HG03045 (cell line): ENCODE measurements around the gene TAGLN2.

Source experiments
- ATAC-seq: cut with Tn5 transposase; IDR thresholded peaks from one replicate; pipeline ENCODE4 v1.9.1; 2021; ENCODE audit warnings: mild to moderate bottlenecking, moderate library complexity; ENCODE audit not compliant: unreplicated experiment

The TAGLN2 gene

DNA sequence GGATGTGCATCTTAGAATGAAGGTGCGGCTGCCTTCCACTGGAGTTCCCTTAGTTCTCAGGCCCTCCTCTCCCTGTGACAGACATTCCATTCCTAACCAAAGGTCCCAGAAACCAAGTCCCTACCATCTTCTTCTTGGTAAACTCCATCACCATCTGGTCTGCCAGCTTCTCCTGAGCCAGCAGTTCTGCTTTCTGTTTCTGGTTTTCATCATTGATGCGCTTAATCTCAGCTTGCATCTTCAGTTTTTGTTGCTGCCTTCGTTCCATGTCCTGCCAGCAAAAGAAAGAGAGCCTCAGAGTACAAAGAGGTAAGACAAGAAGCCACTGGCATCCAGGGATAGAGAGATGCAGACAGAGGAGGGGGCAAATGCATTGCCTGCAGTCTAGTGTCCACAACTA lies 44.9 kb downstream of the TAGLN2 start:
- no peak for ATAC-seq

DNA sequence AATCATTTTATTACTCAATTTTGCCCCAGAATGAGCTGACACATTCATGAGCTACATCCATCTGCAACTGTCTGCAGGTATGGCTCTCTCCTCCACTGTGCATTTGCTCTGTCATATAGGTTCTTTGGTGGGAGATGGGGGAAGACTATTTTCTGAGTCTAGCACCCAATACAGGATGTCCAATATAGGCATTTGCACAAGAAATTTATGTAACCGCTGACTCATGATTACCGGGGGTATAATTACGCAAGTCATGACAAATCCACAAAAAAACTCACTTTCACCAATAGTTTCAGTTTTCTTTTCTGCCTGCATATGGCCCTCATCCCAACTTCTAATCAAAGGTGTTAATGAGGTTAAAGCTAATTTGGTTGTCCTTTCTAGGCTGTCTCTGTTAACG lies 45.3 kb downstream of the TAGLN2 start:
- ATAC-seq, result no peak

DNA sequence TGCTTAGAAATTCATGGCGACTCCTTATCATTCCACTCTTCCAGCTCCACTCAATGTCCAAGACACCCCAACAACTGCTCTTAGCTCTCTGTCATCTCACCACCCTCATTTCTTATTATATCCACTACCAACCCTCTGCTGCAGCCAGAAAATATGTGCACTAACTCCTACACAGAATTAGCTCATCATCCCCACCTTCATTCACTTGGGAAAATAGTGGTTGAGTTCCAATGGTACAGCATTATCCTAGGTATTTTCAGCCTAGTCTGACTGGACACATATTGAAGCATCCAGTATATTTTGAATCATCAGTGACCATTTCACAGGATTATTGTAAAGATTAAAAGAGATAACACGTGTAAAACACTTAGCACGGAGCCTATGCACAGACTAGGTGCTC lies 46.2 kb downstream of the TAGLN2 start:
- no peak for ATAC-seq

DNA sequence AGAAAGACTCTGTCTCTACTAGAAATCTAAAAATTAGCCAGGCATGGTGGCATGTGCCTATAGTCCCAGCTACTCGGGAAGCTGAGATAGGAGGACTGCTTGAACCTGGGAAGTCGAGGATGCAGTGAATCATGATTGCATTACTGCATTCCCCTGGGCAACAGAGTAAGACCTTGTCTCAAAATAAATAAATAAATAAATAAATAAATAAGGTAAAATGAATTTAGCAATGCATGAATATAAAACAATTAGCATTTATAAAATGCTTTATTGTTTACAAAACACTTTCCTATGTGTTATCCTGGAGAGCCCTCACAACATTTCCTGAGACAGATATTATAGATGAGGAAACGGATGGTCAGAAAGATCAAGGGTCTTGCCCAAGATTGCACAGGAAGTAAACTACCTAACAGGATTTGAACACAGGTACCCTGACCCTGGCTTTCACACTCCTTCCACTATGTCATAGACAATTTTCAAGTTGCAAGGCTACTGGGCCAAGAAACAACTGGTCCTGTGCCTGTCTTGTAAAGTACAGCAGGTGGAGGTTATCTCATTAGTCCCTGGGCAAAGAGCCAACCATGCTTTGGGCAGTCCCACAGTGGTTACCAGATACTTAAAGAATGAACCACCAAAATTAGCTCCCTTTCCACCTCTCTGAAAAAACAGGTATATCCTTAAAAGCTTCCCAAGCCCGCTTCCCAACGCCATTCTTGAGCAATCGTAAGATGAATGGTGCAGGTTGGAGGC lies 47.4 kb downstream of the TAGLN2 start:
- ATAC-seq, result no peak

DNA sequence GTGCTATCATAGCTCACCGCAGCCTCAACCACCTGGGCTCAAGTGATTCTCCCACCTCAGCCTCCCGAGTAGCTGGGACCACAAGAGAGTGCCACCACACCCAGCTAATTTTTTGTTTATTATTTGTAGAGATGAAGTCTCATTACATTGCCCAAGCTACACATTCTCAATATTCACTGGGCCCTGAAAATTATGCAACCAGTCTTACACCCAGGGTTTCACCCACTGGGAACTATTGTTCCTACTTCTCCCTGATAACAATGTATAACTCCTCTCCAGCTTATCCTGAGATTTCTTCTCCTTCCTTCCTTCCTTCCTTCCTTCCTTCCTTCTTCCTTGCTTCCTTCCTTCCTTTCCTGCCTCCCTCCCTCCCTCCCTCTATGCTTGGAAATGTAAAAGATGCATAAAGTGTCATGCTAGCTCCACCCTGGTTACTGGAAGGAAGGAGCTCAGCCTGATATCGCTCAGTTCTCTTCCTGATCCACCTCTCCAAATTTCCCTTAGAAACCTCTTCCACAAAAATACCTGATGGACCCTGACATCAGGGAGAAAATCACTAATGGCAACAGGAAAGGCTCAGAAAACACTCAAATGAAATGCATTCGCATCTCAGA lies 51.7 kb downstream of the TAGLN2 start:
- ATAC-seq, result no peak

DNA sequence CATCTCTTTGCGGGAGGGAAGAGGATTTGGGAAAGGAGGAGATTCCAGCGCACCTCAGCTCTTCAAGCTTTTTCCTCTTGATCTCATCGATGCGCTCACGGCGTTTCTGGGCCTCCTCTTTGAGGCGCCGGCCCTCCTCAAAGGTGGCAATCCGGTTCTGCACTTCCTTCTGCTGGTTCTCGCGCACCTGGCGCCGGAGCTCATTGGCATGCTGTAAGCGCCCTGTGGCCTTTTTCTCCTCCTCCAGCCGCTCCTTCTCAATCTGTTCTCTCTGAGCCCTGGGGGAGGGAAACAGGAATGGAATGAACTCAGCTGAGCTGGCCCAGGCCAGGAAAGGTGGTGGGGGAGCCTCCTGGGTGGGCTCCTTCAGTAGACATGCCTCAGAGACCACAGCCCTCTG lies 52.4 kb downstream of the TAGLN2 start:
- no peak for ATAC-seq

DNA sequence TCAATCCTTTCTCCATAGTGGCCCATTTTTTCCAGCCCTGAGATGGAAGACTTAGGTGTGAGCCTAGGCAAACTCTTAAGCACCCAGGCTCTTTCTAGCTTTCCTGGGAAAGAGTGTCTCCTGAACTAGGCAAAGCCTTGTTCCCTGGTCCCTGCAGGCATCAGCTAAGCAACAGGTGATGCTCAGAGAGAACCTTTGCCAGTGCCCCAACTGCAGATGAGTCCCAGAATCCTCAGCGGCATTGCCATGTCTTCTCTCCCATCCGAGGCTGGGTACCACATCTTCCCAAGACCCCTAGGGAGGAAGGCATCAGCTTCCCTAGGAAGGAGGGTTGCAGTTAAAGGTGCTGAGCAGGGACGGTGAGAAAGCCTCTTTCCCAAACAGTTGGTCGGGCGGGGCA lies 54.6 kb downstream of the TAGLN2 start:
- no peak for ATAC-seq

DNA sequence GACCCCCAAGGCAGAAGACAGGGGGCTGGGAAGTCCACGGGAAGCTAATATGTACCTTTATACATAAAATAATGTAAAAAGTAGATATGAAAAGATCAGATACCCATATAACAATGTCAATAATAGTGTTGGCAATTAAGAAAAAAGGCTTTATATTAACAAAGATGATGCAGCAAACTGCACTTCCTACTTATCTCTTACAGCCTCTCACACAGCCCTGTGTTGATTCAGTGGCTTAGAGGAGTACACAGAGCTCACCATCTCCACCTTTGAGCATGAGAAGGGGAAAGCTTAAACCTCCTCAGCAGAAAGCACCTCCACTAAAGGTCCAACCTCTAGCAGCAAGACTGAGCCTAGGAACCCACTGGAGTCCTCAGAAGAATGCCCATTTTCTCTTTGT lies 55.7 kb downstream of the TAGLN2 start:
- no peak for ATAC-seq

DNA sequence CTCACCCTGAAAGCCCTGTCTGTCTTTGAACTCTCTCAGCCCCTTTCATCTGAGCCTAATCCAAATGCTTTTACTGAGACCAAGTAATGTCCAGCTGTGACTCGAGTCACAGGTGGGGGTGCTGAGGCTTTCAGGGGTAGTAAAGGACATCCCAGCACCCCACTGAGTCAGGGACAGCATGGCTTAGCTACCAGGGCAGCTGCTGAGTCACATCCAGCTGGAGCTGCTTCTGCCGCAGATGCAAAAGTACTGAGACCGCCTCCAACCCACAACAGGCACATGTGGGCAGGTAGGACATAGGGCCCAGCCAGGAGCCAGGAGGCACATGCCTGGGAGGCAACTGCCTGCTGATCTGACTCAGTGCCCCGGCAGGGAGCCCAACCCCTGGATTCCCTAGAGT lies 56.1 kb downstream of the TAGLN2 start:
- ATAC-seq, result no peak

DNA sequence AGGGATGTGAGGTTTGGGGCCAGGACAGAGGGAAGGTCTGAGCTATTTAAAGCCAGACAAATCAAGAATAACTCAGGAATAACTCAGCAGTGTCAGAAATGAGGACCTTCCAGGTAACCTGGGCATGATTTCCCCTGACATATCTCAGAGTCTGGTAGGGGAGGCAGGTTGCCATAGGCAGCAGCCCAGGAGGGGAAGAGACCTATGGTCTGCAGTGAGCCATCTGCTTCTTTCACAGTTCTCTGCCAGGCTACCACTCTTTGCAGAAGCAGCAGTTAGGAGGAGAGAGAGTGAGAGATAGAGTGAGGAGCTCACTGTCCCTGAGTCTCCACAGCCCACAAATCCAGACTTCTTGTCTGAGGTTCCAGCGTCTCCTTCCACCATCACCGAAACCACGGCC lies 56.5 kb downstream of the TAGLN2 start:
- no peak for ATAC-seq
